ENCODE data around the gene CD244.
"Not testable (repeated sequence)": the region's sequence is repeated elsewhere in the genome, so short reads cannot be mapped to it uniquely, and the experiment has no call there.

CD244 gene

DNA sequence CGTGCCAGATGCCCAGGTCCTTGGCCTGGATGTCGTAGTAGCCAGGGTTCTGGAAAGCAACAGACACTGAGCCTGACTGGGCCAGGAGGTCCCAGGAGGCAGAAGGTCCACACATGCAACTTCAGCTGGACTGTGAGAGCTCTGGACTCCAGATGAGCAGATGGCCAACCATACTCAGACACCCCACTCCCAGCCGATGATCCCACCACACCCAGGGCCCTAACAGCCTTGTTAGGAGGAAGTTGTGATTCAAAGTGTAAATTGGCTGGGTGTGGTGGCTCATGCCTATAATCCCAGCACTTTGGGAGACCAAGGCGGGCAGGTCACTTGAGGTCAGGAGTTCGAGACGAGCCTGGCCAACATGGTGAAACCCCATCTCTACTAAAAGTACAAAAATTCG is 18.6 kb upstream of the CD244 start:
- H3K27ac ChIP-seq, H3K4me3 ChIP-seq: not testable (repeated sequence)

DNA sequence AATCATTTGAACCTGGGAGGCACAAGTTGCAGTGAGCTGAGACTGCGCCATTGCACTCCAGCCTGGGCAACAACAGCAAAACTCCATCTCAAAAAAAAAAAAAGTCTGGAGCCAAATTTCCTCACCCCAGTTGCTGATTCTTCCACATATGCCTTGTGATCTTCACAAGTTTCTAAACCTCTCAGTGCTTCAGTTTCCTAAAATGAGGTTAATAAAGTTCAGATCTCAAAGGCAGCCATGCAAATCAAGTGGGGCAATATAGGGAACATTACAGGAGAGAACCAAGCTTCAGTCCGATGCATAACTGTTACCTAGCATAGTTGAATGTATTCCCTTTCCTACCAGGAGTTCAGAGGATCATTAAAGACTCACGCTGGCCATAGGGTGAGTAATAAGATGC is 17.5 kb upstream of the CD244 start:
- H3K27ac ChIP-seq: no peak overlapping the region
- H3K4me3 ChIP-seq: no peak overlapping the region

DNA sequence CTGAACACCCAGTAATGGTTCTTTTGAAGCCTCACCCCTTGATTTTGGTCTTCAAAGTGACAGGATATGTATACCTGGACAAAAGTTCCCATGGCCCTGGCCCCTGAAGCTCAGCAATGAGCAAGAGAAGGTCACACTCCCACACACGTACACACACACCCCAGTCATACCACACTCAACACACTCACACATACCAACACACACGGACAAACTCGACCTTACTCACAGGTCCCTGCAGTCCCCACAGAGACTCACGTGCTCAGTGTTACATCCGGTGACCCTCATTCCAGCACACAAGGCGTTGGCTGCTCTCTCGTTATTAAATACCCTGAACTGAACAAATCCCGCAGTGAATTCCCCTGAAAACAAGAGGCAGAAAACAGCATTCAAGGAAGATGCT is 16.4 kb upstream of the CD244 start:
- Histone ChIP-seq H3K27ac (no peak overlapping the region), H3K4me3 (no peak overlapping the region)

DNA sequence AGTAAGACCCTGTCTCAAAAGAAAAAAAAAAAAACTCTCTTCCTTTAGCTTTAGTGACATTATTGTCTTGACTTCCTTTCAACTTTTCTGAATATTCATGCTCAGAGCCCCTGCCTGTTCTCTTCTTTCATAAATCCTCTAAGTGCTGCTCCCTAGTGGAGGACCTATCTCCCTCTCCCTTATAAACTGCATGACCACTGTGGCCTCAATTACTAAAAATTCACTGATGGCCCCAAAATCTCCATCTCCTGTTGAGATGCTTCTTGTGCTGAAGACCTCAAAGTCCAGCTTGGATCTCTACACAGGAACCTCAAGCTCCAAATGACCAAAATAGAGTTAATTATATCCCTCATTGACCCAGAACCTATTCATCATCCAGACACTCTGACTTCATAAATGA is 14.5 kb upstream of the CD244 start:
- no peak overlapping the region for H3K27ac ChIP-seq
- no peak overlapping the region for H3K4me3 ChIP-seq

DNA sequence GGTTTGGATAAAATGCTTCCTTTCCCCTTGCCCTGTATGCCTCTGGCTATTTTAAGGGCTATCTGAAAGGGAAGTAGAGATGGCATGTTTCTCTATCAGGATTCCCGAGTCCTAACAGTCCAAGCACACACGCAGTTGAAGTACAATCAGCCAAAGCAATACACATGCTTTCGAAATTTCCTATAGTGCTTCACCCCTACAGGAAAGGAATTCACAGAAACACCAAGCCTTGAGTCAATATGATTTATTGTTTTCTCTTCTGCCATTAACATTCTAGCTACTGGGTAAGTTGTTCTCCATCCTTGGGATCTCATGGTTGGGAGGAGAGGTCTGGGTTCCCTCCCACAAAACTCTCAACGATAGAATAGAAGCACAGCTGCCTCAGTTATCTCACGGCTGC is 13.6 kb upstream of the CD244 start:
- Histone ChIP-seq H3K4me3 (no peak overlapping the region), H3K27ac (no peak overlapping the region)

DNA sequence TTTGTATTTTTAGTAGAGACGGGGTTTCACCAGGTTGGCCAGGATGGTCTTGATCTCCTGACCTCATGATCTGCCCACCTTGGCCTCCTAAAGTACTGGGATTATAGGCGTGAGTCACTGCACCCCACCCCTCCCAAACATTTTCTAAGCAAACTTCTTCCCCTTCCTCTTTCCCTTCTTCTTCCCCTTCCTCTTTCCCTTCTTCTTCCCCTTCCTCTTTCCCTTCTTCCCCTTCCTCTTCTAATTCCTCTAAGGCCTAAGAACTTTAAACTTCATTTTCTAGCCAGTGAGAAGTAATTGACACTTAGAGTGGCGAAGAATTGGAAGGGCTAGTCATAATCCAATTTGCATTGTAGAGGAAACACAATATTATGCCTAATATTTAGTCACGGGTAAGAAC is 12.9 kb upstream of the CD244 start:
- H3K27ac ChIP-seq, H3K4me3 ChIP-seq: not testable (repeated sequence)

DNA sequence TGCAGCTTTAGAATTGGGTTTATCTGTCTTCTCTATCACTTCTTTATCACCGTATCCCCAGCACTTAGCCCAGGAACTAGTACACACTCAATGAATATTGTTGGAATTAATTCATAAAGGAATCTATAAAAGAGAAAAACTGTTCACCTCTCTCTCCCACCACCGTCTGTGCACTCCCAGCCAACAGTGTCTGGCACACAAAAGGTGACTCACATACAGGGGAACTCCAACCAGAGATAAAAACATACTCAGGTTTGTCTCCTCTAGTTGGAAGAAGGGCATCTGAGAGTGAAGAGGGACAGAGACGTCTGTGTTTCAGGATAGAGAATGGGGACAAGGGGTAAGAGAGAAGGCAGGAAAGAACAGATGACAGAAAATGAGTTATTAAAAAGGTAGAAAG is 12.2 kb upstream of the CD244 start:
- Histone ChIP-seq H3K4me3 (no peak overlapping the region), H3K27ac (no peak overlapping the region)

DNA sequence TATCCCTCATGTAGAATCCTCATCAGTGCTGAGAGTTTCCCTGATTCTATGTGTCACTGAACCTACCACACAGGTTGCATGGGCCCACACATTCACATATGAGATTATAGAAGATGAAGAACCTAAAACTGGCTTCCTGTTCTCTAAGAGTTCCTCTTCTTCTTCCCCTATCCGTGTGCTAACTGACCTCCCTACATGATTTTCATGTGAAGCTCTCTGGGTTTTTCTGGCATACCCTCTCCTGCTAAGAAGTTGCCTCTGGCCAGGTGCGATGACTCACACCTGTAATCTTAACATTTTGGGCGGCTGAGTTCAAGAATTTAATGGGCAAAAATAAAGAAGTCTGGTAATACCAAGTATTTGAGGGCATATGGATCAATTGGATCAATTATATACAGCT is 5.5 kb upstream of the CD244 start:
- no peak overlapping the region for H3K4me3 ChIP-seq
- no peak overlapping the region for H3K27ac ChIP-seq

DNA sequence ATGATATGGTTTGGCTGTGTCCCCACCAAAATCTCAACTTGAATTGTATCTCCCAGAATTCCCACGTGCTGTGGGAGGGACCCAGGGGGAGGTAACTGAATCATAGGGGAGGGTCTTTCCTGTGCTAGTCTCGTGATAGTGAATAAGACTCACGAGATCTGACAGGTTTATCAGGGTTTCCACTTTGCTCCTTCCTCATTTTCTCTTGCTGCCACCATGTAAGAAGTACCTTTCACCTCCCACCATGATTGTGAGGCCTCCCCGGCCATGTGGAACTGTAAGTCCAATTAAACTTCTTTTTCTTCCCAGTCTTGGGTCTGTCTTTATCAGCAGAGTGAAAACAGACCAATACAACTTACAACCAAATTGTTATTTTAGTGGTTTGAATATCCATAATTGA is 5.0 kb upstream of the CD244 start:
- not testable (repeated sequence) for H3K4me3 ChIP-seq, H3K27ac ChIP-seq

DNA sequence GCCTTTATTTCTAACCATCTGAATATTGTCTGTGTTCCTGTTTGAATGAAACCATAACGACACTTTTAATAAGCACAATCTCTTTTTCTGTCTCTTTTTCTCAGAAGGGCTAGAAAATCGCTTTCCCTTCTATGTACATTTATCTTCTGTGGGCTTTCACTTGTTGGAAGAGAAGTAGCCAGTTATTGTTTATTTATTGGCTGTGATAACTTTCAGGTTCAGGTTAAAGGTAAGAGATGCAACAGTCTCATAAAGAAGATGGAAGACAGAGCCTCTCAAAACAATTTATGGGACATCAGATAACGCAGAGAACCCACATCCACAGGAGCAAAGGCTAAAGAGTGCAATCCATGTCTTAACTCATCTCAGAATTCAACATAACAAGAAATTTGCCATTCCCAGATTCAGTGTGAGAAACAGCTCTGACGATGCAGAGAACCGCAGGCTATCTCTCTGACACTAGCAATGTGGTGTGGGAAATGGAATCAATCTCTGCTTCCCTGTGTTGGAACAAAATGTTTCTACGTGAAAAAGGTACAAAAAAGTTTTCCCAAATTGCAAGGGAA is 4.1 kb upstream of the CD244 start:
- H3K4me3 ChIP-seq: no peak overlapping the region
- H3K27ac ChIP-seq: no peak overlapping the region

DNA sequence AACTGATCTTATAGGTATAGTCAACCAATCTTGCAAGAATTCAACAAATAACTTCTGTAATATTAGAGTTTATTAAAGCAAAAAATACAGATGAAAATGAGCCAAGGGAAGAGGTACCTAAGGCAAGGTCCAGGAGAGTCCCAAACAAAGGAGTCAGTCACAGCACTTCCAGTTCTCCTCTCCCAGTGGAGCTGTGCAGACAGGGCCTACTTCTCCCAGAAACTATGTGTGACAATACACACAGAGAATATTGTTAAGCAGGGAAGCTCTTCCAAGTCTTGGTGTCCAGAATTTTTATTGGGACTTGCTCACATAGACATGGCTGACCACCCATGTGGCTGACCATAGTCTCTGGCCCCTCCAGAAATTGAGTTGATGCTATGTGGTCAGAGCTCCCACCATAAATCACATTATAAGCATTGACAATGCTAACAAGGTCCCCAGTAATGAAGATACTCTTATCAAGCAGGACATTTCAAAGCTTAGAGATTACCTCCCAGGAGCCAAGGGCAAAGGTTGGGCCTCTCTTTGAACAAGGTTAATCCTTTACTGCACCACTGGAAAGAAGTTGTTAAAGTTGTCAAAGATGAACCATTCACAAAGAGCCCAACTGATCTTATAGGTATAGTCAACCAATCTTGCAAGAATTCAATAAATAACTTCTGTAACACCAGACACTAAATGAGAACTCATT is 3.5 kb upstream of the CD244 start:
- Histone ChIP-seq H3K27ac (no peak overlapping the region), H3K4me3 (no peak overlapping the region)

DNA sequence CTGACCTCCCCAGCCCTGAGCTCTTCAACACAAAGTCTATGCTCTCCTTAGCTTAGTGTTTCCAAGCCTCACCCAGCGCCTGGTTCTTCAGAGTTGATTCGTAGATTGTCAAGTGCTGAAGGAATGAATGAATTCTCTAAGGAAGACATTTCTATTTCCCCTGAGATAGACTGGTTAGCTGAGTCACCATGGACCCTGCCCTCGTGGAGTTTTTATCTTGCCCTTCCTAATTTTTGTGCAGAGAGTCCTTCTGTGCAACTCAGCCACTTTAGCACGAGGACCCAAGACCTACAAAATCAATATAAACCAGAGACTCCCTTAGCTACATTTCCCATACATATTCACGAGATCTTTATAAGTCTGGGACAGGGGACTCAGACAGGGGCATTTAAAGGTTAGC is 2.6 kb upstream of the CD244 start:
- Histone ChIP-seq H3K4me3 (no peak overlapping the region), H3K27ac (no peak overlapping the region)

DNA sequence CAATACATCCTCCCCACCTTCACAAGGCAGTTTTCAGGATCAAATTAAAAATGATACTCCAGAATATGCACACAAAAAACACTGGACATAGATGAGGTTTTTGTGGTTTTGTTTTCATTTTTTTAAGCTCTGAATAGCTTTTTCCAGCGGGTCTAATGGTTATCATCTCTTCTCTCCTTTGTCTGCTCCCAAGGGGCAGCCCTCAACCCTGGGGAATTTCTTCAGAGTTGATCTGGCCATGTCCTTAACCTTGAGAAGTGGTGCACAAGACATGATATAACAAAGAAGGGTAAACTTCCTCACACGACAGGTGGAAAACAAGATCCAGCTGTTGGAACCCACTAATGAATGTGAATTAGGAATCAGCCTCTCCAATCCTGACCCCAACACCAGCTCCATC is 1.5 kb upstream of the CD244 start:
- H3K27ac ChIP-seq: peak overlapping the region in 1 of 21 experiments; percentile 11
- H3K4me3 ChIP-seq: no peak overlapping the region

DNA sequence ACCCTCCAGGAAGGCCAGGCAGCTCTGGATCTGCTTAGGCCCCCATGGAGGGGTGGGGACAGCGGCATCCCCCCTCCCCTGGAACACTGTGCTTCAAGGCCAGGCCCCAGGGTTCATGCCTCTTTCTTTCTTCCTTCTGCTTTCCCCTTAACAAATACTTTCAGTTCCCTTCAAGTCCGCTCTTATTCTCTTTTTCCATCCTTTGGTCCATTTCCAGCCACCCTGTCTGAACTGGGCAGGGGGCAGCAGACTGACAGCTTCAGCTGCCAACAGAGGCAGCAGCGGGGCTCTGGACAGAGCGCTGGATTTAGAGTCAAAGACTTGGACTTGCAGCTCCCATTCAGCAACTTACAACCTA is 1.1 kb upstream of the CD244 start:
- Histone ChIP-seq H3K4me3 (no peak overlapping the region), H3K27ac (peak overlapping the region in 4 of 21 experiments; percentile 3 to 86 (median 62))

DNA sequence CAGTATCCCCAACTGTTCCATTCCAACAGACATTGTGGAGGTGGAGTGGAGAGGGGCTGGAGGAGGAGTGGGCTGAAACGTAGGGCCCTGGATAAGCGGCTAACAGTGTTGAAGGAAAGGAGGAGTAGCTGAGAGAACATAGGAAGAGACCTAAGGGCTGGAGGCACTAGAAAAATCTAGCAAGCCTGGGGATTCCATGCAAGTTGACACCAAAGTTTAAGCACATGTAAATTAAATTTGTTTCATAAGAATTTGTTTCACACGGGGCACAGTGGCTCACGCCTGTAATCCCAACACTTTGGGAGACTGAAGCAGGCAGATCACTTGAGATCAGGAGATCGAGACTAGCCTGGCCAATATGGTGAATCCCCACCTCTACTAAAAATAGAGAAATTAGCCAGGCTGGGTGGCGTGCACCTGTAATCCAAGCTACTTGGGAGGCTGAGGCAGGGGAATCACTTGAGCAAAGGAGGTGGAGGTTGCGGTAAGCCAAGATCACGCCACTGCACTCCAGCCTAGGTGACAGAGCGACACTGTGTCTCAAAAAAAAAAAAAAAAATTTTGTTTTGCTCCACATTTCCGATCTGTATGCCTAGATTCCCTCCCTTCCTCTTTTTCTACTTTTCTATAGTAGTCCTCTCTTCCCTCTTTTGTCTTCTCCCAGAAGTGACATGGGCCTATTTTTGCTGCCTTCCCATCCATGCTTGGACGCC is 530 bp upstream of the CD244 start:
- H3K4me3 ChIP-seq: no peak overlapping the region
- H3K27ac ChIP-seq: peak overlapping the region in 9 of 21 experiments; percentile 3 to 86 (median 52)

DNA sequence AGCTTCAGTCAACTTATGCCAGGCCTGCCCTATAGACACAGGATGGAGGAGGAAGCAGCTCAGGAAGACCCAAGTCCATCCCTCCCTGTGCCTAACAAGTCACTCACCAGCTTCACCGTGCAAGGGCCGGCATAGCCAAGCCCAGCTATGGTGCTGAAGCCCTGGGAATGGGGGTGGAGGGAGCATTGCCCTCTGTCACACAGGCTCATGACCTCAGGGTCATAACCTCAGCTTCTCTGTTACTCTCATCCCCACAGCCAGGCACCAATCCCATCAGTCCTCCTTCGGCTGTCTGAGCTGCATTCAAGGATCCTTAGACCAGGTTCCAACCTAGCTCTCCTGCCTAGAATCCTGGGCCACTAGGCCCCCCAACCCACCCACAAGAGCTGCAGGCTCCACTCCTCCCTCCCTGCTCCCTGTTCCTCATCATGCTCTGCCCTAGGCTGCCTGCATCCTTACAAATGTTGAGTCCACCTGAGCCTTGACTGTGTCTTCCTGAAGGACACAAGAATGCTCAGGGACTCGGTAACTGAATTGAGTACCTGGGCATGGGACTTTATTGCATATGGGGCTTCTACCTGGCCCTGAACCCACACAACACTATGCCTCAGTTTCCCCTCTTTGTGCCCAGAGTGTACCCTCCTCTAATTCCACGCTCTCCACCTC is 1.7 kb downstream of the CD244 start:
- peak overlapping the region in 2 of 21 experiments; percentile 44 to 57 for H3K27ac ChIP-seq
- H3K4me3 ChIP-seq: no peak overlapping the region

DNA sequence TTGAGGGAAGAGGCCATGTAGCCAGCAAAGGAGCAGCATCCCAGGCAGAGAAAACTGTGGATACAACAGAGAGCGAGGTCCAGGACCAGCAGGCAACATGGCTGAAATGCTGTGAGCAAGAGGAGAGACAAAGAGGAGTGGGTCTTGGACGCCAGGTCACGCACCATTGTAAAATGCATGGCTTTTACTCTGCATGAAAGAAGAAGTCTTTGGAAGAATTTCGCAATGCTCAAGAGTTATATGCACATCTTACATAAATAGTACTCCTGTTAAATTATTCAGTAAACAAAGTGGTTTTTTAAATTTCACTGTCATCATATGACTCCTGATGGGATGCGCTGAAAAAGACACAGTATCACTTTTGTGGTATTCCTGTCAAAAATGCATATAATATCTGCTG is 3.5 kb downstream of the CD244 start:
- H3K27ac ChIP-seq: no peak overlapping the region
- H3K4me3 ChIP-seq: no peak overlapping the region

DNA sequence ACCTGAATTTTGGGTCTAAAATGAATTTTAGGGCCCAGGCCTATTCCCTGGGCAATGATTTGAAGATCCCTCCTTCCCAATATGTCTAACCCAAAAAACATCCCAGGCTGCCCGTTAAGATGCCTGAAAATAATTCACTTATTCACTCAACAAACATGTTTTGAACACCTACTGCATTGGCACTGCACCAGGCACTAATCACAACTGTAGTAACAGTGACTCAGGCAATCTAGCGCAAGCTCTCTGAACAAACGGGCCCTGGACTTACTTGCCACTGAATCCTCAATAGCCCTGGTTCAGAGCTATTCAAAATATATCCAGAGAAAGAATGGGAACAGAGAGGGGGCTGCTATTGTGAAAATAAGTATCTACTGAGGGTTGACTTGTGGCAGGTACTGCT is 4.2 kb downstream of the CD244 start:
- peak overlapping the region in 1 of 21 experiments; percentile 6 for H3K27ac ChIP-seq
- no peak overlapping the region for H3K4me3 ChIP-seq

DNA sequence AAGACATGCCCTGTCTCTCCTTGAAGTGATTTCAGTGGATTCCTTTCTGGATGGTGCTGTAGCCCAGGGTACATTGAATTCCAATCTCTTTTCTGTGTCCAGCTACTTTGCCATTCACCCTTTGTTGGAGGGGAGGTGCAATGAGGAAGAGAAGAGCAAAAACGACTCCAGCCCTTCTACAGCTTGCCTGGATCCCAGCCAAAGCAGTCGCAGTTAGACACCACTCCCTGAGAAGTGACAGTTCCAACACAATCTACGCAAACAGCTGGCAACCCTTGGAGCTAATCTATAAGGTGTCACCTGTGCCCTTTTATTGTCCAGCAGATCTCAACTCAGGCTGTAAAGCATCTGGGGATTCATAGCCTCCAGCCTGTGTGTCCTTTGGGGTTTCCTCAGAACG is 4.6 kb downstream of the CD244 start:
- H3K27ac ChIP-seq: peak overlapping the region in 1 of 21 experiments; percentile 6

DNA sequence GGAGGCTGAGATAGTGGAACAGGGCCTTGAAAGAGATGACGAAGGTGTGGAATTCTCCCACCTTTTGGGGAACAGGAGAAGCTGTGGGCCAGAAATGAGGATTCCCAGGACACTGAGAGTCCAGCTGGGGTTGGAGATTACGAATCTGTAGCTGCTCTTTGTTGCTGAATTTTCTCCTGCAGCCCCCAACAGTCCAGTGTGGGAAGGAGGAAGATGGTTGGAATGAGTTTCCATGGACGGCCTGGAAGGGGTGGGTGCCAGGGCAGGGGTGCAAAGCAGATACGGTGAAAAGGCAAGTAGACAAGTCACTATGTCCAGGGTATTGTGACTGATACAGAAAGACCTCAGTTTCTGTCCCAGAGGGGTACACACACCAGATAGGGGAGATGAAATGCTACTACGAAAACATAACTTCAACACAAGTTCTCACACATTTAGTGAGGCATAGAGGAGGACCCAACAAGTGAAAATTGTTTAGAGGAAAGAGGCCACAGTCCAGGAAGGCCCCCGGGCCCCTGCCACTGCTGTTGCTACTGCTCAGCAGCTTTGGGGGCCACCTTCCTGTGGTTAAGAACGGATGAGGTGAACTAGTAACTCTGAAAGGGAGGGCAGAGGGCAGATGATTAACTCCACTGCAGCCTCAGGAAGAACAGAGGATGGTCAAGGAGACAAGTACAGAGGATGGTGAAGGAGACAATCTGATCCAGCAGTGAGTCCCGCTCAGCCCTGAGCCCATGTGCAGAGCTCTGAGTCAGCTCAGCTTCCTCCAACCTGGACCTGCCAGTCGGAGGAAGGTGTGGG is 7.3 kb downstream of the CD244 start:
- Histone ChIP-seq H3K27ac (peak overlapping the region in 2 of 21 experiments; percentile 23 to 72), H3K4me3 (no peak overlapping the region)

More for the DNA sequence above, 4.6 kb downstream of the CD244 start:
- H3K4me3 ChIP-seq: no peak overlapping the region
